ENCODE results near the gene CSNK2B.

CSNK2B gene

DNA sequence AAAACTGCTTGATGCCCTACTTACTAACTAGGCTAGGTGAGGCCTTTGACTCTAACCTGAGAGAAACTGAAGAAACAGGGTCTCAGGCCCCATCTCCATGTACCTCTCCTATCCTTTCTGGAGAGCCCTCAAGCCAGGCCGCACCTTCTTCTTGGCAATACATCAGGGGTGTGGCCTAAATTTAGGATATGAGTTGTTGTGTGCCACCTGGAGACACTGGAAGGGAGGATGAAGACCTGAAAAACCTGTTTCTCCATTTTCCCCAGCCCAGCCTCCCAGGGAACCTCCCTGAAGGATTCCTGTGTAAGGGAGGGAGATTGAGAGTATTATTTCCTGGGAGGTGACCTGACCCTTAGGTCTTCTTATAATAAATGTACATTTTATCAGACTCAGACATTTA is 52.4 kb downstream of the CSNK2B start:
- TF ChIP-seq ZFX (IDR thresholded peaks at IDR 0.05) = no peak
- TF ChIP-seq CTCF (conservative IDR thresholded peaks at IDR 0.05) = no peak
- peak overlapping the region; percentile 80 for H3K27ac ChIP-seq

GRCh38 chr6:31719001-31719400 is 53.1 kb downstream of the CSNK2B start:
- TF ChIP-seq CTCF (conservative IDR thresholded peaks at IDR 0.05) = no peak
- TF ChIP-seq ZFX (IDR thresholded peaks at IDR 0.05) = no peak
- peak overlapping the region; percentile 80 for H3K27ac ChIP-seq
